A673 (cell line): ENCODE data around the gene ACTN4. TPM values are rescaled to one million over a fixed set of nuclear protein-coding genes. Genes with fewer than 3 reads are reported as not detected.

Source experiments
- BruUV-seq: library from RNA; stranded (reverse); fragments of 400-500 nt; replicated peaks from 2 replicates; lab custom pipeline; 2021; lab: Mats Ljungman, UMichigan
- CTCF ChIA-PET: fragments of 300-600 bp; sonication (Branson Sonifier 250); formaldehyde crosslinking; loops from one replicate; lab custom pipeline; 2022; ENCODE audit warnings: antibody characterized with exemption; lab: Charles Lee
- POLR2A ChIA-PET: fragments of 300-600 bp; sonication (Branson Sonifier 250); formaldehyde crosslinking; loops from one replicate; lab custom pipeline; 2022; ENCODE audit warnings: antibody characterized with exemption; ENCODE audit not compliant: low non-redundant PET; lab: Charles Lee
- DNase-seq: peaks from one replicate; pipeline ENCODE4 v3.0.0-alpha.2; 2015; ENCODE audit warnings: low spot score
- H3K27ac ChIP-seq: fragments of 200-600 bp; sonication (generic); 2 replicates; pipeline ENCODE4 v1.5.1; 2016; ENCODE audit warnings: mixed run types, low read depth, mild to moderate bottlenecking, mixed read lengths, antibody characterized with exemption, low read length; ENCODE audit not compliant: poor library complexity, severe bottlenecking
- H3K27me3 ChIP-seq: fragments of 200-600 bp; sonication (generic); replicated peaks from 2 replicates; pipeline ENCODE4 v1.6.1; 2017; ENCODE audit warnings: mixed run types, low read depth, mild to moderate bottlenecking, mixed read lengths, antibody characterized with exemption, low read length; ENCODE audit not compliant: insufficient read depth, poor library complexity
- H3K36me3 ChIP-seq: fragments of 200-600 bp; sonication (generic); 2 replicates; pipeline ENCODE4 v1.6.1; 2016; ENCODE audit warnings: mixed run types, mild to moderate bottlenecking, mixed read lengths, antibody characterized with exemption, low read length; ENCODE audit not compliant: insufficient read depth, poor library complexity, severe bottlenecking
- H3K4me1 ChIP-seq: fragments of 200-600 bp; sonication (generic); 2 replicates; pipeline ENCODE4 v1.6.1; 2017; ENCODE audit warnings: mixed run types, mild to moderate bottlenecking, mixed read lengths, antibody characterized with exemption, low read length; ENCODE audit not compliant: insufficient read depth, poor library complexity, severe bottlenecking
- H3K4me3 ChIP-seq: fragments of 200-600 bp; sonication (generic); 2 replicates; pipeline ENCODE4 v1.5.1; 2016; ENCODE audit warnings: low read depth, mixed run types, mild to moderate bottlenecking, mixed read lengths, low read length; ENCODE audit not compliant: poor library complexity, severe bottlenecking
- H3K9me3 ChIP-seq: fragments of 200-600 bp; sonication (generic); 2 replicates; pipeline ENCODE4 v1.6.1; 2016; ENCODE audit warnings: mixed run types, low read depth, mild to moderate bottlenecking, mixed read lengths, antibody characterized with exemption, low read length; ENCODE audit not compliant: poor library complexity, severe bottlenecking
- EZH2 ChIP-seq: fragments of 200-600 bp; sonication (generic); IDR thresholded peaks from 2 replicates; pipeline ENCODE4 v1.6.1; 2017; ENCODE audit warnings: borderline replicate concordance, low read depth, mild to moderate bottlenecking, mixed read lengths, antibody characterized with exemption, low read length; ENCODE audit not compliant: poor library complexity, severe bottlenecking
- intact Hi-C: fragments of 100-400 bp; cut with micrococcal nuclease; formaldehyde crosslinking; loops from one replicate; pipeline ENCODE4 v1.10.0; 2022; ENCODE audit not compliant: unreplicated experiment
- total RNA-seq: library from RNA; stranded (reverse); gene quantifications from 2 replicates; pipeline ENCODE4 v1.2.3, GENCODE V29; 2021
- TF ChIP-seq, protein P1 (sequence below): fragments of 300-800, 200-600 bp; sonication (generic); conservative IDR thresholded peaks from 2 replicates; pipeline ENCODE4 v1.5.1; 2017; ENCODE audit warnings: low read depth, mild to moderate bottlenecking, antibody characterized with exemption, low read length, moderate library complexity, mixed read lengths

ACTN4 gene
- total RNA-seq, 1 experiment from 2014 or later: 397 TPM

DNA sequence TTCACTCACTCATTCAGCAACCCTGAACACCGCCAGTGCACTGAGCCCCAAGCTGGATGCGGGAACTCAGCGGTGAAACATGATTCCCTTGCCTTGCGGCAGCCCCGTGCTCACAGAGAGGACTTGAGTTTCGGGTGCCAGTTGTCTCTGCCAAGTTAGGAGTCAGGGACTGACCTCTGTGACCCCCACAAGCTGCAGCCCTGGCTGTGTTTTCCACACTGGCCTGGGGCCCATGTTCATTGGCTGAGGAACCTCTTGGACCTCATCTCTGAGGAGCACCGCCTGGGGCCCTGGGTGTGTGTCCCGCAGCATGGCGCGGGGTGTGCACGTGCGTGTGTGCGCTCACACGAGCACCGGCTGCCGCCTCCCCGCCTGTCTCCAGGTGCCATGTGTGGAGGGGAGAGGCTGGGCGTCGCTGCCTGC lies 65.8 kb downstream of the ACTN4 start:
- no peak for DNase-seq
- POLR2A ChIA-PET: no interaction called here
- CTCF ChIA-PET: no interaction called here
- Histone ChIP-seq H3K27ac (no peak overlapping the region), H3K9me3 (no peaks in the 10 kb centered on the region), H3K4me3 (no peak overlapping the region), H3K4me1 (no peaks in the 10 kb centered on the region), H3K36me3 (peaks cover 68% of the 10 kb centered on the region), H3K27me3 (no peaks in the 10 kb centered on the region)
- no TSS peak for BruUV-seq
- intact Hi-C loops: no loop called here
- no peak for TF ChIP-seq EZH2

GRCh38 chr19:38713865-38714264 lies 66.4 kb downstream of the ACTN4 start:
- CTCF ChIA-PET: no interaction called here
- Histone ChIP-seq H3K27me3 (no peaks in the 10 kb centered on the region), H3K4me3 (no peak overlapping the region), H3K4me1 (no peaks in the 10 kb centered on the region), H3K9me3 (no peaks in the 10 kb centered on the region), H3K36me3 (peaks cover 62% of the 10 kb centered on the region), H3K27ac (no peak overlapping the region)
- POLR2A ChIA-PET: no interaction called here
- DNase-seq: no peak
- BruUV-seq: no TSS peak
- intact Hi-C loops: no loop called here
- TF ChIP-seq, protein P1, sequence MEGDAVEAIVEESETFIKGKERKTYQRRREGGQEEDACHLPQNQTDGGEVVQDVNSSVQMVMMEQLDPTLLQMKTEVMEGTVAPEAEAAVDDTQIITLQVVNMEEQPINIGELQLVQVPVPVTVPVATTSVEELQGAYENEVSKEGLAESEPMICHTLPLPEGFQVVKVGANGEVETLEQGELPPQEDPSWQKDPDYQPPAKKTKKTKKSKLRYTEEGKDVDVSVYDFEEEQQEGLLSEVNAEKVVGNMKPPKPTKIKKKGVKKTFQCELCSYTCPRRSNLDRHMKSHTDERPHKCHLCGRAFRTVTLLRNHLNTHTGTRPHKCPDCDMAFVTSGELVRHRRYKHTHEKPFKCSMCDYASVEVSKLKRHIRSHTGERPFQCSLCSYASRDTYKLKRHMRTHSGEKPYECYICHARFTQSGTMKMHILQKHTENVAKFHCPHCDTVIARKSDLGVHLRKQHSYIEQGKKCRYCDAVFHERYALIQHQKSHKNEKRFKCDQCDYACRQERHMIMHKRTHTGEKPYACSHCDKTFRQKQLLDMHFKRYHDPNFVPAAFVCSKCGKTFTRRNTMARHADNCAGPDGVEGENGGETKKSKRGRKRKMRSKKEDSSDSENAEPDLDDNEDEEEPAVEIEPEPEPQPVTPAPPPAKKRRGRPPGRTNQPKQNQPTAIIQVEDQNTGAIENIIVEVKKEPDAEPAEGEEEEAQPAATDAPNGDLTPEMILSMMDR: no peak
- no peak for TF ChIP-seq EZH2

DNA sequence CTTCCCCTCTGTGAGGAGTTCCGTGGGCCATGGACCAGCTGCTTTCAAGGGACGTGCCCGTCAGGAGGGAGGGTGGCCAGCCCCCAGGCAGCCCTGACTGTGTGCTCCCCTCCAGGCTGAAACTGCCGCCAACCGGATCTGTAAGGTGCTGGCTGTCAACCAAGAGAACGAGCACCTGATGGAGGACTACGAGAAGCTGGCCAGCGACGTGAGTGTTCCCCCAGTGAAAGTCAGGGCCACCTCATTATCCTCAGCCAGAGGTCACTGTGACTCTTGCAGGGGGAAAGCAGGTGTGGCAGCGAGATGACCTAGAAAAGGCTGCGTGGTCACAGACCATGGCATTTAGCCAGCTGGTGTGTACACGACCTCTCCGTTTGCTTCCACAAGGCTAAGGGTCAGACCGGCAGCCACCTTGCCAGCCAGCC lies 66.9 kb downstream of the ACTN4 start:
- no peak for DNase-seq
- intact Hi-C loops: no loop called here
- Histone ChIP-seq H3K27me3 (no peaks in the 10 kb centered on the region), H3K36me3 (peaks cover 57% of the 10 kb centered on the region), H3K9me3 (no peaks in the 10 kb centered on the region), H3K27ac (no peak overlapping the region), H3K4me1 (no peaks in the 10 kb centered on the region), H3K4me3 (no peak overlapping the region)
- BruUV-seq: no TSS peak
- ChIA-PET POLR2A (no interaction called here), CTCF (no interaction called here)
- no peak for TF ChIP-seq EZH2
- TF ChIP-seq, protein P1: no peak

DNA sequence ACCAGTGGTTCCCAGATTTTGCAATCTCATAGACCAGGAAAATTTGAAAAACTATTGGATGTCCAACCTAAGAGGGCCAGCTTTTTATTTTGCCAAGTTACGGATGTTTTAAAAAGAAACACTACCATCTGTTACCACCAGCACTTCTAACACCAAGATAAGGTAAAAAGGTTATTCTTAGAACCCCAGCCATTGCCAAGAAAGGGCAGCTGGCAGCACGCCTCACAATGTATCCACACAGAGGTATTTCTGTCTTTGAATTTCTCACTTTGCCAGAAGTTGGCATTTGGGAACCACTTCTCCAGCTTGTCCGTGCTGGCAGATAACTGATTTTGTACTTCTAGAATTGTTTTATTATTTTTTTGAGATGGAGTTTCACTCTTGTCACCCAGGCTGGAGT lies 68.1 kb downstream of the ACTN4 start:
- Histone ChIP-seq H3K4me3 (no peak overlapping the region), H3K27me3 (no peaks in the 10 kb centered on the region), H3K4me1 (no peaks in the 10 kb centered on the region), H3K36me3 (peaks cover 45% of the 10 kb centered on the region), H3K9me3 (no peaks in the 10 kb centered on the region), H3K27ac (no peak overlapping the region)
- no peak for DNase-seq
- ChIA-PET CTCF (no interaction called here), POLR2A (no interaction called here)
- intact Hi-C loops: no loop called here
- TF ChIP-seq, protein P1: no peak
- TF ChIP-seq EZH2: no peak
- no TSS peak for BruUV-seq
